HepG2 (cell line): Measurements from ENCODE around the gene SIGLEC14. TPM values are rescaled to one million over a fixed set of nuclear protein-coding genes. Genes with fewer than 3 reads are reported as not detected.

Experiments used
- ATAC-seq: fragments of 200-7000 bp; cut with Tn5 transposase; 3 replicates; pipeline ENCODE4 v1.9.1; 2020; ENCODE audit warnings: mild to moderate bottlenecking, moderate library complexity
- BruUV-seq: library from RNA; stranded (reverse); fragments of 400-500 nt; replicated peaks from 2 replicates; lab custom pipeline; 2021; lab: Mats Ljungman, UMichigan
- CTCF ChIA-PET: fragments of 300-600 bp; formaldehyde crosslinking; extraction: SDS; loops from one replicate; lab custom pipeline; 2021; ENCODE audit warnings: low total read pairs, inconsistent platforms, low intra/inter-chr PET ratio; lab: Yijun Ruan, JAX
- POLR2A ChIA-PET: fragments of 350-600 bp; sonication (Branson Sonifier 250); formaldehyde crosslinking; loops from one replicate; lab custom pipeline; 2020; ENCODE audit warnings: antibody characterized with exemption, inconsistent platforms; lab: Yijun Ruan, JAX
- DNase-seq: peaks from one replicate; pipeline ENCODE4 v3.0.0-alpha.2; 2015; ENCODE audit warnings: low spot score
- FAIRE-seq: peaks from 3 replicates; lab custom pipeline; 2011; peaks lifted over from hg19 to GRCh38; lab: Jason Lieb, UNC
- H2AFZ ChIP-seq: one replicate; pipeline ENCODE4 v1.6.1; 2011; ENCODE audit warnings: low read length, inconsistent platforms
- H3K27ac ChIP-seq: fragments of 300-600 bp; 3 replicates; pipeline ENCODE4 v1.8.0; 2011; ENCODE audit warnings: mixed run types, mild to moderate bottlenecking, mixed read lengths, low read length, inconsistent platforms; ENCODE audit not compliant: insufficient read depth; ENCODE audit errors: extremely low read length
- H3K27me3 ChIP-seq, 2 experiments: fragments of 200-600 bp in 1 of 2; 2 replicates in 1 of 2; 3 replicates in 1 of 2; pipeline versions ENCODE4 v1.6.0 to v1.8.0; 2011; ENCODE audit warnings: low read length in 2 of 2, mild to moderate bottlenecking in 2 of 2, moderate library complexity in 2 of 2, inconsistent platforms in 1 of 2; ENCODE audit not compliant: insufficient read depth in 2 of 2, control insufficient read depth in 1 of 2
- H3K36me3 ChIP-seq, 2 experiments: fragments of 200-600 bp in 1 of 2; replicated peaks in 1 of 2; 2 replicates in 1 of 2; 3 replicates in 1 of 2; pipeline versions ENCODE4 v1.5.1 to v1.8.0; 2011; ENCODE audit warnings: low read length in 2 of 2, inconsistent platforms in 1 of 2; ENCODE audit not compliant: insufficient read depth in 2 of 2, control insufficient read depth in 1 of 2
- H3K4me1 ChIP-seq: 2 replicates; pipeline ENCODE4 v1.5.1; 2012; ENCODE audit warnings: low read length, inconsistent platforms; ENCODE audit not compliant: insufficient read depth
- H3K4me2 ChIP-seq: 2 replicates; pipeline ENCODE4 v1.6.0; 2011; ENCODE audit warnings: low read depth, low read length, inconsistent platforms
- H3K4me3 ChIP-seq, 3 experiments: fragments of 200-600 bp in 1 of 3; sonication (generic), shearing (Covaris generic) in 1 of 3; replicated peaks in 1 of 3; 2 replicates each; pipeline ENCODE4 v1.5.1; 2011 to 2016; ENCODE audit warnings: low read length in 3 of 3, inconsistent platforms in 2 of 3, low read depth in 2 of 3, mild to moderate bottlenecking in 2 of 3, control low read depth in 1 of 3, mixed read lengths in 1 of 3; ENCODE audit not compliant: insufficient read depth in 1 of 3
- H3K79me2 ChIP-seq: one replicate; pipeline ENCODE4 v1.6.1; 2011; ENCODE audit warnings: low read length, inconsistent platforms; ENCODE audit not compliant: insufficient read depth
- H3K9ac ChIP-seq: 2 replicates; pipeline ENCODE4 v1.6.0; 2011; ENCODE audit warnings: mild to moderate bottlenecking, low read depth, low read length, inconsistent platforms; ENCODE audit not compliant: insufficient read depth
- H3K9me3 ChIP-seq: 2 replicates; pipeline ENCODE4 v1.5.1; 2012; ENCODE audit warnings: mild to moderate bottlenecking, low read length
- H4K20me1 ChIP-seq: 2 replicates; pipeline ENCODE4 v1.6.0; 2011; ENCODE audit warnings: inconsistent platforms, mild to moderate bottlenecking, low read length, moderate library complexity; ENCODE audit not compliant: insufficient read depth
- ATF7 ChIP-seq, 2 experiments: fragments of 450-650 bp in 1 of 2; sonication (generic) in 1 of 2; formaldehyde crosslinking in 1 of 2; IDR thresholded peaks; 2 replicates each; pipeline versions ENCODE4 v1.4.0 to v1.6.1; 2016 to 2020; ENCODE audit warnings: antibody characterized with exemption in 1 of 2, mild to moderate bottlenecking in 1 of 2, missing genetic modification reagents in 1 of 2
- CREB1 ChIP-seq, 2 experiments: fragments of 450-650 bp in 1 of 2; IDR thresholded peaks; 2 replicates each; pipeline ENCODE4 v1.6.1; 2016 to 2017; ENCODE audit warnings: control low read depth in 1 of 2, mild to moderate bottlenecking in 1 of 2, missing compliant biosample characterization in 1 of 2, missing genetic modification characterization in 1 of 2
- NR2F2 ChIP-seq: IDR thresholded peaks from 2 replicates; pipeline ENCODE4 v1.6.1; 2012; ENCODE audit warnings: low read depth, inconsistent platforms, borderline replicate concordance
- ZNF770 ChIP-seq: sonication (generic); formaldehyde crosslinking; IDR thresholded peaks from 2 replicates; pipeline ENCODE4 v1.5.0; 2020; ENCODE audit warnings: mild to moderate bottlenecking, missing genetic modification reagents
- WGBS: methylation state at CpG from one replicate; pipeline ENCODE4 v1.1.6; 2017; ENCODE audit warnings: low lambda C conversion rate; 5-methylcytosine and 5-hydroxymethylcytosine counted together
- in situ Hi-C: cut with HindIII; loops from 2 replicates; pipeline ENCODE4 v1.10.0; 2017; ENCODE audit warnings: low pct_unique_long_range_greater_than_20kb; ENCODE audit not compliant: extremely low pct_ligation_motif_present
- intact Hi-C: fragments of 100-400 bp; cut with micrococcal nuclease; formaldehyde crosslinking; loops from one replicate; pipeline ENCODE4 v1.10.0; 2022; ENCODE audit not compliant: unreplicated experiment
- microRNA counts: library from miRNA; unstranded; fragments of <30 nt; microRNA quantifications from one replicate; lab custom pipeline; 2015
- microRNA-seq: library from miRNA; unstranded; fragments of <30 nt; microRNA quantifications from one replicate; pipeline ENCODE4, GENCODE V29; 2020
- polyA plus RNA-seq, 8 experiments: library from polyadenylated mRNA; depleted of rRNA in 3 of 8; stranded (reverse) in 7 of 8; unstranded in 1 of 8; fragments of >200 nt; fragmentation: Illumina TruSeq in 4 of 8; extraction: Trizol in 4 of 8; gene quantifications; 2 replicates each; pipeline versions ENCODE4 v1.2.1 to v1.2.3, GENCODE V29; 2011 to 2016; ENCODE audit warnings: low read depth in 4 of 8, missing spikeins in 1 of 8, mixed read lengths in 1 of 8; ENCODE audit not compliant: insufficient read depth in 1 of 8
- small RNA-seq, 3 experiments: library from RNA; depleted of rRNA; stranded (forward); fragments of <200 nt; gene quantifications; one replicate each; pipeline ENCODE3, GENCODE V24; 2012; ENCODE audit warnings: low read depth in 2 of 3, low replicate concordance in 1 of 3; ENCODE audit not compliant: insufficient read length in 3 of 3, insufficient read depth in 2 of 3
- total RNA-seq, 5 experiments: library from RNA; depleted of rRNA; stranded (reverse); fragments of >200 nt; fragmentation: Illumina TruSeq; extraction: Trizol; gene quantifications; 2 replicates each; pipeline ENCODE4 v1.2.3, GENCODE V29; 2016; ENCODE audit warnings: low read depth in 1 of 5
- TF ChIP-seq, protein P1 (sequence below): sonication (generic); formaldehyde crosslinking; IDR thresholded peaks from 2 replicates; pipeline ENCODE4 v1.8.1; 2023; ENCODE audit warnings: mild to moderate bottlenecking, missing genetic modification reagents

Gene SIGLEC14
- total and polyA plus RNA-seq, 2 of the 13 experiments (the other 11 are each of a cell fraction or from before 2014, with no cell fraction given) = 0.05 to 0.09 TPM

- ATAC-seq = no peak
These were observed 53.3 kb downstream of the SIGLEC14 start for GRCh38 chr19:51593138-51593890.

More at GRCh38 chr19:51593138-51593890, 53.3 kb downstream of the SIGLEC14 start:
- no peaks in the 10 kb centered on the region; a peak in 1 of 5 replicates for H3K27me3 ChIP-seq
- TF ChIP-seq NR2F2 (no peak), ZNF770 (CRISPR knock-in tag) (no peak), CREB1 (IDR thresholded peaks at IDR 0.05) (0 out of 2 replicates have a peak, but pooled peaks have one; percentile 10), CREB1 (CRISPR knock-in tag; IDR thresholded peaks at IDR 0.05) (no peak), ATF7 (IDR thresholded peaks at IDR 0.05) (peak; percentile 33; the same call in 1 of the 2 replicates), ATF7 (CRISPR knock-in tag; IDR thresholded peaks at IDR 0.05) (no peak)
- TF ChIP-seq, protein P1, sequence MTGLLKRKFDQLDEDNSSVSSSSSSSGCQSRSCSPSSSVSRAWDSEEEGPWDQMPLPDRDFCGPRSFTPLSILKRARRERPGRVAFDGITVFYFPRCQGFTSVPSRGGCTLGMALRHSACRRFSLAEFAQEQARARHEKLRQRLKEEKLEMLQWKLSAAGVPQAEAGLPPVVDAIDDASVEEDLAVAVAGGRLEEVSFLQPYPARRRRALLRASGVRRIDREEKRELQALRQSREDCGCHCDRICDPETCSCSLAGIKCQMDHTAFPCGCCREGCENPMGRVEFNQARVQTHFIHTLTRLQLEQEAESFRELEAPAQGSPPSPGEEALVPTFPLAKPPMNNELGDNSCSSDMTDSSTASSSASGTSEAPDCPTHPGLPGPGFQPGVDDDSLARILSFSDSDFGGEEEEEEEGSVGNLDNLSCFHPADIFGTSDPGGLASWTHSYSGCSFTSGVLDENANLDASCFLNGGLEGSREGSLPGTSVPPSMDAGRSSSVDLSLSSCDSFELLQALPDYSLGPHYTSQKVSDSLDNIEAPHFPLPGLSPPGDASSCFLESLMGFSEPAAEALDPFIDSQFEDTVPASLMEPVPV (CRISPR knock-in tag) = no peak
- TF ChIP-seq, all 625 proteins: peak for 2
- H2AFZ ChIP-seq = no peak overlapping the region
- DNase-seq (no peak), FAIRE-seq (no peak)
- no peak overlapping the region for H3K27ac ChIP-seq
- no peaks in the 10 kb centered on the region for H4K20me1 ChIP-seq
- peak overlapping the region; percentile 38 to 68 (median 56); a peak in 5 of 6 replicates for H3K4me3 ChIP-seq
- H3K9me3 ChIP-seq = no peaks in the 10 kb centered on the region
- H3K79me2 ChIP-seq = no peaks in the 10 kb centered on the region
- BruUV-seq = no TSS peak
- no peaks in the 10 kb centered on the region for H3K36me3 ChIP-seq
- in situ Hi-C loops = no loop called here
- peak overlapping the region; percentile 68 for H3K4me2 ChIP-seq
- ChIA-PET POLR2A (no interaction called here), CTCF (no interaction called here)
- peak overlapping the region; percentile 30; the same call in 1 of the 2 replicates for H3K9ac ChIP-seq
- peaks cover 6% of the 10 kb centered on the region; the same call in 1 of the 2 replicates for H3K4me1 ChIP-seq
- intact Hi-C loops = no loop called here
- WGBS = 17% methylated on average over 6 of the region's 10 CpGs

MicroRNAs within 50 kb of the gene (microRNA counts, 767-probe panel; counts per million panel counts)
- microRNA hsa-let-7e-5p (lab: Ali Mortazavi, UCI) (41,651 counts per million, percentile 30 among the panel's probes with 10 or more counts), microRNA hsa-miR-125a-3p (lab: Ali Mortazavi, UCI) (not detected), microRNA hsa-miR-125a-5p (lab: Ali Mortazavi, UCI) (44,825 counts per million, percentile 60 among the panel's probes with 10 or more counts), microRNA hsa-miR-99b-5p (lab: Ali Mortazavi, UCI) (not detected)

Small RNA genes lying within 50 kb of the gene (microRNA-seq; reads per million reads assigned to microRNA genes)
- gene MIR125A = 724 reads per million, percentile 87 among the genes with 10 or more reads in this experiment
- 2,256 reads per million, percentile 94 among the genes with 10 or more reads in this experiment for gene MIR99B
- gene MIRLET7E = 1,172 reads per million, percentile 91 among the genes with 10 or more reads in this experiment

Small RNA genes lying within 50 kb of the gene (small RNA-seq; reads per million reads assigned to genes)
- gene AC018755.2 = 0 reads per million in 3 experiments
- gene MIR125A = 0 reads per million in 3 experiments
- gene MIR99B = 0 reads per million in 3 experiments
- gene MIRLET7E = 0 reads per million in 3 experiments

Other genes with a start within 250 kb of the SIGLEC14 start
- gene SIGLEC10, start 229.2 kb downstream of the SIGLEC14 start, total RNA-seq (2016; rRNA removed; fragmentation: Illumina TruSeq; extraction: Trizol) = not detected in 2 replicates
- not detected in 2 replicates for gene SIGLEC10, start 229.2 kb downstream of the SIGLEC14 start, polyA plus RNA-seq (2011; rRNA removed)
- not detected in 2 replicates for gene SIGLEC8, start 188.4 kb downstream of the SIGLEC14 start, total RNA-seq (2016; rRNA removed; fragmentation: Illumina TruSeq; extraction: Trizol)
- gene SIGLEC8, start 188.4 kb downstream of the SIGLEC14 start, polyA plus RNA-seq (2011; rRNA removed) = not detected in 2 replicates
- gene CEACAM18, start 168.3 kb downstream of the SIGLEC14 start, total RNA-seq (2016; rRNA removed; fragmentation: Illumina TruSeq; extraction: Trizol) = not detected in 2 replicates
- not detected in 2 replicates for gene CEACAM18, start 168.3 kb downstream of the SIGLEC14 start, polyA plus RNA-seq (2011; rRNA removed)
- not detected in 2 replicates for gene SIGLEC12, start 145.0 kb downstream of the SIGLEC14 start, total RNA-seq (2016; rRNA removed; fragmentation: Illumina TruSeq; extraction: Trizol)
- not detected in 2 replicates for gene SIGLEC12, start 145.0 kb downstream of the SIGLEC14 start, polyA plus RNA-seq (2011; rRNA removed)
- not detected in 2 replicates for gene SIGLEC6, start 115.2 kb downstream of the SIGLEC14 start, total RNA-seq (2016; rRNA removed; fragmentation: Illumina TruSeq; extraction: Trizol)
- gene SIGLEC6, start 115.2 kb downstream of the SIGLEC14 start, polyA plus RNA-seq (2011; rRNA removed) = not detected in 2 replicates
- gene ZNF175, start 75.5 kb downstream of the SIGLEC14 start, total RNA-seq (2016; rRNA removed; fragmentation: Illumina TruSeq; extraction: Trizol) = 1.5 and 2.3 TPM in 2 replicates
- gene ZNF175, start 75.5 kb downstream of the SIGLEC14 start, polyA plus RNA-seq (2011; rRNA removed) = 1.1 and 1.2 TPM in 2 replicates
- not detected in 2 replicates for gene SIGLEC5, start 16.4 kb downstream of the SIGLEC14 start, total RNA-seq (2016; rRNA removed; fragmentation: Illumina TruSeq; extraction: Trizol)
- not detected in 2 replicates for gene SIGLEC5, start 16.4 kb downstream of the SIGLEC14 start, polyA plus RNA-seq (2011; rRNA removed)
- 0.53 and 2.2 TPM in 2 replicates for gene SPACA6, start 46.5 kb upstream of the SIGLEC14 start, total RNA-seq (2016; rRNA removed; fragmentation: Illumina TruSeq; extraction: Trizol)
- 1.4 and 2.3 TPM in 2 replicates for gene SPACA6, start 46.5 kb upstream of the SIGLEC14 start, polyA plus RNA-seq (2011; rRNA removed)
- gene HAS1, start 77.2 kb upstream of the SIGLEC14 start, total RNA-seq (2016; rRNA removed; fragmentation: Illumina TruSeq; extraction: Trizol) = not detected in 2 replicates
- 0.12 TPM in 1 of 2 replicates, not detected in the other for gene HAS1, start 77.2 kb upstream of the SIGLEC14 start, polyA plus RNA-seq (2011; rRNA removed)
- gene FPR1, start 105.1 kb upstream of the SIGLEC14 start, total RNA-seq (2016; rRNA removed; fragmentation: Illumina TruSeq; extraction: Trizol) = not detected in 2 replicates
- 0.07 TPM in 1 of 2 replicates, not detected in the other for gene FPR1, start 105.1 kb upstream of the SIGLEC14 start, polyA plus RNA-seq (2011; rRNA removed)
- gene FPR2, start 114.4 kb upstream of the SIGLEC14 start, total RNA-seq (2016; rRNA removed; fragmentation: Illumina TruSeq; extraction: Trizol) = not detected in 2 replicates
- gene FPR2, start 114.4 kb upstream of the SIGLEC14 start, polyA plus RNA-seq (2011; rRNA removed) = not detected in 2 replicates
- not detected in 2 replicates for gene FPR3, start 148.3 kb upstream of the SIGLEC14 start, total RNA-seq (2016; rRNA removed; fragmentation: Illumina TruSeq; extraction: Trizol)
- 0.12 TPM in 1 of 2 replicates, not detected in the other for gene FPR3, start 148.3 kb upstream of the SIGLEC14 start, polyA plus RNA-seq (2011; rRNA removed)
- gene ZNF577, start 241.1 kb upstream of the SIGLEC14 start, total RNA-seq (2016; rRNA removed; fragmentation: Illumina TruSeq; extraction: Trizol) = 3.2 and 5.7 TPM in 2 replicates
- gene ZNF577, start 241.1 kb upstream of the SIGLEC14 start, polyA plus RNA-seq (2011; rRNA removed) = 7.1 and 7.6 TPM in 2 replicates